HEK293 (cell line): ENCODE results near the gene MRPL55.

Experiments used
- CTCF ChIA-PET: fragments of 350-600 bp; formaldehyde crosslinking; extraction: SDS; loops from one replicate; lab custom pipeline; 2021; ENCODE audit warnings: antibody characterized with exemption; lab: Yijun Ruan, JAX
- POLR2A ChIA-PET: fragments of 300-600 bp; formaldehyde crosslinking; extraction: SDS; loops from one replicate; lab custom pipeline; 2020; ENCODE audit warnings: antibody characterized with exemption, inconsistent platforms; lab: Yijun Ruan, JAX
- H3K27ac ChIP-seq: fragments of 200-500 bp; sonication (Bioruptor generic); 2 replicates; pipeline ENCODE4 v1.5.1; 2014; ENCODE audit warnings: low read depth, low read length, control low read depth, inconsistent platforms; ENCODE audit errors: extremely low read depth
- H3K36me3 ChIP-seq, 2 experiments: fragments of 200-500 bp in 1 of 2; sonication (Bioruptor generic) in 1 of 2; 1 replicate in 1 of 2; 2 replicates in 1 of 2; pipeline ENCODE4 v1.5.1; 2014 to 2017; ENCODE audit warnings: inconsistent platforms in 2 of 2, low read length in 2 of 2; ENCODE audit not compliant: control insufficient read depth in 2 of 2, insufficient read depth in 1 of 2
- H3K4me1 ChIP-seq: fragments of 200-500 bp; sonication (Bioruptor generic); 2 replicates; pipeline ENCODE4 v1.5.1; 2014; ENCODE audit warnings: mild to moderate bottlenecking, low read length, inconsistent platforms; ENCODE audit not compliant: control insufficient read depth, insufficient read depth
- H3K4me3 ChIP-seq: 2 replicates; pipeline ENCODE4 v1.5.1; 2011; ENCODE audit warnings: low read depth, mild to moderate bottlenecking, control low read depth, low read length, moderate library complexity
- H3K9me3 ChIP-seq: fragments of 200-500 bp; sonication (Bioruptor generic); 2 replicates; pipeline ENCODE4 v1.5.1; 2014; ENCODE audit warnings: low read depth, low read length, inconsistent platforms; ENCODE audit not compliant: control insufficient read depth, insufficient read depth
- SCRT2 ChIP-seq: fragments of 450-650 bp; formaldehyde crosslinking; IDR thresholded peaks from 2 replicates; pipeline ENCODE4 v1.5.1; 2016; ENCODE audit warnings: missing biosample characterization, missing genetic modification characterization
- SP3 ChIP-seq: fragments of 450-650 bp; formaldehyde crosslinking; IDR thresholded peaks from 2 replicates; pipeline ENCODE4 v1.5.1; 2016; ENCODE audit warnings: missing biosample characterization, missing genetic modification characterization
- ZBTB17 ChIP-seq: fragments of 450-650 bp; formaldehyde crosslinking; IDR thresholded peaks from 2 replicates; pipeline ENCODE4 v1.5.1; 2016; ENCODE audit warnings: missing biosample characterization, missing genetic modification characterization
- ZFP3 ChIP-seq: fragments of 450-650 bp; formaldehyde crosslinking; IDR thresholded peaks from 2 replicates; pipeline ENCODE4 v1.5.1; 2016; ENCODE audit warnings: low read depth, missing biosample characterization, missing genetic modification characterization
- ZNF211 ChIP-seq: fragments of 450-650 bp; formaldehyde crosslinking; IDR thresholded peaks from 2 replicates; pipeline ENCODE4 v1.5.1; 2016; ENCODE audit warnings: low read depth, missing biosample characterization, missing genetic modification characterization
- ZNF423 ChIP-seq: fragments of 450-650 bp; formaldehyde crosslinking; IDR thresholded peaks from 2 replicates; pipeline ENCODE4 v1.5.1; 2016; ENCODE audit warnings: missing biosample characterization, missing genetic modification characterization
- ZNF501 ChIP-seq: fragments of 450-650 bp; formaldehyde crosslinking; IDR thresholded peaks from 2 replicates; pipeline ENCODE4 v1.5.1; 2016; ENCODE audit warnings: missing biosample characterization, missing genetic modification characterization
- ZNF585B ChIP-seq: fragments of 450-650 bp; formaldehyde crosslinking; IDR thresholded peaks from 2 replicates; pipeline ENCODE4 v1.5.1; 2016; ENCODE audit warnings: missing biosample characterization, missing genetic modification characterization
- ZNF596 ChIP-seq: fragments of 450-650 bp; IDR thresholded peaks from 2 replicates; pipeline ENCODE4 v1.5.0; 2018; ENCODE audit warnings: missing biosample characterization, mild to moderate bottlenecking, missing genetic modification characterization, moderate library complexity
- ZNF623 ChIP-seq: fragments of 450-650 bp; formaldehyde crosslinking; IDR thresholded peaks from 2 replicates; pipeline ENCODE4 v1.5.1; 2016; ENCODE audit warnings: missing biosample characterization, missing genetic modification characterization
- ZNF626 ChIP-seq: fragments of 450-650 bp; sonication (Bioruptor Pico); formaldehyde crosslinking; IDR thresholded peaks from 2 replicates; pipeline ENCODE4 v1.5.1; 2018; ENCODE audit warnings: missing biosample characterization, missing genetic modification characterization, inconsistent platforms
- ZNF654 ChIP-seq: fragments of 450-650 bp; formaldehyde crosslinking; IDR thresholded peaks from 2 replicates; pipeline ENCODE4 v1.5.1; 2016; ENCODE audit warnings: low read depth, missing biosample characterization, missing genetic modification characterization
- ZNF677 ChIP-seq: fragments of 450-650 bp; IDR thresholded peaks from 2 replicates; pipeline ENCODE4 v1.5.0; 2018; ENCODE audit warnings: missing biosample characterization, mild to moderate bottlenecking, missing genetic modification characterization, moderate library complexity
- ZNF76 ChIP-seq: fragments of 450-650 bp; formaldehyde crosslinking; IDR thresholded peaks from 2 replicates; pipeline ENCODE4; 2016; ENCODE audit warnings: low read depth, missing biosample characterization, missing genetic modification characterization, borderline replicate concordance
- ZNF776 ChIP-seq: fragments of 450-650 bp; formaldehyde crosslinking; IDR thresholded peaks from 2 replicates; pipeline ENCODE4 v1.5.0; 2017; ENCODE audit warnings: missing biosample characterization, missing genetic modification characterization, borderline replicate concordance
- TF ChIP-seq, protein P1 (sequence below): fragments of 450-650 bp; formaldehyde crosslinking; IDR thresholded peaks from 2 replicates; pipeline ENCODE4 v1.5.1; 2016; ENCODE audit warnings: missing biosample characterization, missing genetic modification characterization
- TF ChIP-seq, protein P2 (sequence below): fragments of 450-650 bp; formaldehyde crosslinking; conservative IDR thresholded peaks from 2 replicates; pipeline ENCODE4 v1.5.1; 2016; ENCODE audit warnings: low read depth, missing biosample characterization, missing genetic modification characterization
- TF ChIP-seq, protein P3 (sequence below): fragments of 450-650 bp; formaldehyde crosslinking; IDR thresholded peaks from 2 replicates; pipeline ENCODE4 v1.5.1; 2016; ENCODE audit warnings: missing biosample characterization, missing genetic modification characterization

Gene MRPL55

DNA sequence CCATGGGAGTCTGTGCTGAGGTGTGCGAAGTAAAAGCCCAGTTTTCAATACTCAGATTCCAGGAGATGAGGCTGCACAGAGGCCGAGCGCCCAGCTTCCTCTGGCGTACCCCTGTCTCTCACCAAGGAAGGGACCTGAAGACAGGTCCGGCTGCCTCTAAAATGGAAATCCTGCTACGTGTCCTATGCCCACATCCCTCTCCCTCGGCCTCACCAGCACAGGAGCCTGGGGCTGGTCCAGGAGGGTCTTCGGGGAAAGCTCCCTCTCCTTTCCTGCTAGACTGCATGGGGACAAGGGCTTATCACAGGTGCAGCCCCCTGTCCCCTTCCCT lies 392 bp downstream of the MRPL55 start:
- Histone ChIP-seq H3K36me3 (peaks cover 6 to 33% of the 10 kb centered on the region in 2 experiments), H3K4me1 (0 out of 2 replicates have a peak, but pooled peaks cover 3% of the 10 kb centered on the region), H3K9me3 (no peaks in the 10 kb centered on the region), H3K27ac (peak overlapping the region; percentile 53; the same call in 1 of the 2 replicates), H3K4me3 (peak overlapping the region; percentile 90)
- ChIA-PET CTCF (interaction anchor here (0.6 to 9.9 kb wide), 3 partner anchors 22 to 1340 kb away, joined by 3 to 57 read pairs (median 4); no protein-coding TSS in a partner anchor), POLR2A (interaction anchor here (1.6 to 1.9 kb wide), 2 partner anchors 26 to 32 kb away, joined by 5 to 8 read pairs; partner anchors contain the start of gene ARF1)
- TF ChIP-seq ZBTB17 (tag by site-specific recombination) (no peak), ZNF654 (tag by site-specific recombination) (no peak), ZNF211 (no peak), ZNF677 (tag by site-specific recombination) (0 out of 2 replicates have a peak, but pooled peaks have one; percentile 20), ZNF423 (tag by site-specific recombination) (0 out of 2 replicates have a peak, but pooled peaks have one; percentile 69), ZNF596 (0 out of 2 replicates have a peak, but pooled peaks have one; percentile 6)

DNA sequence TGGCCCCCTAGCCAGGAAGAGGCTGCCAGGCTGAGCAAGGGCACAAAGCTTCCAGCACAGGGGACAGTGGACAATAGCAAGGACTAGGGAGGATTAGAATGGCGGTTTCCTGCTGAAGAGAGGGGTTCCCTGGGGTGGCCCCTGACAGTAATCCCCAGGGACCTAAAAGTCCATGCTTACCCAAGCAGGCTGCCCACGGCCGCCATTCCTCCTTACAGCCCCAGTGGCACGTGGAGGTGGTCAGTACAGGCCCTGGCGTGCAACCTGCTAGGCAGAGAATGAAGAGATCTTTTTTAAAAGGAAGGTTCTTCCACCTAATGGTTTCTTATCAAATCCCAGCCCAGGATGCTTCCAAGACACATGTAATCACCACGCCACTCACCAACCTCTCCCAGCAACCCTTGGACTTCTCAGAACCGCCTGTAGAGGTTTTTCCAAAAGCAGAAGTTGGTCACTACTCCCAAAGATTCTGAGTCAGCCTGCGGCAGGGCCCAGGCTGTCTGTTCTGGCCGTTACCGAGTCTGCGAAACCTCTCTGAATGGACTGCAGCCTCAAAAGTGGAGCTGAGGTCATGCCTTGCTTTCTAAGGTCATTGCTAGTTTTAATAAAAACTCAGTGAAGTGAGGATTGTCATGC lies 926 bp downstream of the MRPL55 start:
- ChIA-PET CTCF (interaction anchor here (0.6 to 9.9 kb wide), 3 partner anchors 23 to 1340 kb away, joined by 3 to 57 read pairs (median 4); no protein-coding TSS in a partner anchor), POLR2A (interaction anchor here (1.6 to 1.9 kb wide), 2 partner anchors 26 to 33 kb away, joined by 5 to 8 read pairs; partner anchors contain the start of gene ARF1)
- Histone ChIP-seq H3K4me1 (0 out of 2 replicates have a peak, but pooled peaks cover 3% of the 10 kb centered on the region), H3K4me3 (peak overlapping the region; percentile 90), H3K9me3 (no peaks in the 10 kb centered on the region), H3K36me3 (peaks cover 6 to 33% of the 10 kb centered on the region in 2 experiments), H3K27ac (no peak overlapping the region)
- TF ChIP-seq ZNF501 (tag by site-specific recombination) (no peak), ZNF626 (no peak), ZNF776 (tag by site-specific recombination) (no peak), SCRT2 (tag by site-specific recombination) (no peak), ZNF76 (tag by site-specific recombination) (no peak), ZNF623 (no peak), ZNF585B (tag by site-specific recombination) (no peak), SP3 (no peak), ZFP3 (tag by site-specific recombination) (no peak)
- TF ChIP-seq, protein P1, sequence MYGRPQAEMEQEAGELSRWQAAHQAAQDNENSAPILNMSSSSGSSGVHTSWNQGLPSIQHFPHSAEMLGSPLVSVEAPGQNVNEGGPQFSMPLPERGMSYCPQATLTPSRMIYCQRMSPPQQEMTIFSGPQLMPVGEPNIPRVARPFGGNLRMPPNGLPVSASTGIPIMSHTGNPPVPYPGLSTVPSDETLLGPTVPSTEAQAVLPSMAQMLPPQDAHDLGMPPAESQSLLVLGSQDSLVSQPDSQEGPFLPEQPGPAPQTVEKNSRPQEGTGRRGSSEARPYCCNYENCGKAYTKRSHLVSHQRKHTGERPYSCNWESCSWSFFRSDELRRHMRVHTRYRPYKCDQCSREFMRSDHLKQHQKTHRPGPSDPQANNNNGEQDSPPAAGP (tag by site-specific recombination) = no peak
- TF ChIP-seq, protein P2, sequence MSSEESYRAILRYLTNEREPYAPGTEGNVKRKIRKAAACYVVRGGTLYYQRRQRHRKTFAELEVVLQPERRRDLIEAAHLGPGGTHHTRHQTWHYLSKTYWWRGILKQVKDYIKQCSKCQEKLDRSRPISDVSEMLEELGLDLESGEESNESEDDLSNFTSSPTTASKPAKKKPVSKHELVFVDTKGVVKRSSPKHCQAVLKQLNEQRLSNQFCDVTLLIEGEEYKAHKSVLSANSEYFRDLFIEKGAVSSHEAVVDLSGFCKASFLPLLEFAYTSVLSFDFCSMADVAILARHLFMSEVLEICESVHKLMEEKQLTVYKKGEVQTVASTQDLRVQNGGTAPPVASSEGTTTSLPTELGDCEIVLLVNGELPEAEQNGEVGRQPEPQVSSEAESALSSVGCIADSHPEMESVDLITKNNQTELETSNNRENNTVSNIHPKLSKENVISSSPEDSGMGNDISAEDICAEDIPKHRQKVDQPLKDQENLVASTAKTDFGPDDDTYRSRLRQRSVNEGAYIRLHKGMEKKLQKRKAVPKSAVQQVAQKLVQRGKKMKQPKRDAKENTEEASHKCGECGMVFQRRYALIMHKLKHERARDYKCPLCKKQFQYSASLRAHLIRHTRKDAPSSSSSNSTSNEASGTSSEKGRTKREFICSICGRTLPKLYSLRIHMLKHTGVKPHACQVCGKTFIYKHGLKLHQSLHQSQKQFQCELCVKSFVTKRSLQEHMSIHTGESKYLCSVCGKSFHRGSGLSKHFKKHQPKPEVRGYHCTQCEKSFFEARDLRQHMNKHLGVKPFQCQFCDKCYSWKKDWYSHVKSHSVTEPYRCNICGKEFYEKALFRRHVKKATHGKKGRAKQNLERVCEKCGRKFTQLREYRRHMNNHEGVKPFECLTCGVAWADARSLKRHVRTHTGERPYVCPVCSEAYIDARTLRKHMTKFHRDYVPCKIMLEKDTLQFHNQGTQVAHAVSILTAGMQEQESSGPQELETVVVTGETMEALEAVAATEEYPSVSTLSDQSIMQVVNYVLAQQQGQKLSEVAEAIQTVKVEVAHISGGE = no peak
- TF ChIP-seq, protein P3, sequence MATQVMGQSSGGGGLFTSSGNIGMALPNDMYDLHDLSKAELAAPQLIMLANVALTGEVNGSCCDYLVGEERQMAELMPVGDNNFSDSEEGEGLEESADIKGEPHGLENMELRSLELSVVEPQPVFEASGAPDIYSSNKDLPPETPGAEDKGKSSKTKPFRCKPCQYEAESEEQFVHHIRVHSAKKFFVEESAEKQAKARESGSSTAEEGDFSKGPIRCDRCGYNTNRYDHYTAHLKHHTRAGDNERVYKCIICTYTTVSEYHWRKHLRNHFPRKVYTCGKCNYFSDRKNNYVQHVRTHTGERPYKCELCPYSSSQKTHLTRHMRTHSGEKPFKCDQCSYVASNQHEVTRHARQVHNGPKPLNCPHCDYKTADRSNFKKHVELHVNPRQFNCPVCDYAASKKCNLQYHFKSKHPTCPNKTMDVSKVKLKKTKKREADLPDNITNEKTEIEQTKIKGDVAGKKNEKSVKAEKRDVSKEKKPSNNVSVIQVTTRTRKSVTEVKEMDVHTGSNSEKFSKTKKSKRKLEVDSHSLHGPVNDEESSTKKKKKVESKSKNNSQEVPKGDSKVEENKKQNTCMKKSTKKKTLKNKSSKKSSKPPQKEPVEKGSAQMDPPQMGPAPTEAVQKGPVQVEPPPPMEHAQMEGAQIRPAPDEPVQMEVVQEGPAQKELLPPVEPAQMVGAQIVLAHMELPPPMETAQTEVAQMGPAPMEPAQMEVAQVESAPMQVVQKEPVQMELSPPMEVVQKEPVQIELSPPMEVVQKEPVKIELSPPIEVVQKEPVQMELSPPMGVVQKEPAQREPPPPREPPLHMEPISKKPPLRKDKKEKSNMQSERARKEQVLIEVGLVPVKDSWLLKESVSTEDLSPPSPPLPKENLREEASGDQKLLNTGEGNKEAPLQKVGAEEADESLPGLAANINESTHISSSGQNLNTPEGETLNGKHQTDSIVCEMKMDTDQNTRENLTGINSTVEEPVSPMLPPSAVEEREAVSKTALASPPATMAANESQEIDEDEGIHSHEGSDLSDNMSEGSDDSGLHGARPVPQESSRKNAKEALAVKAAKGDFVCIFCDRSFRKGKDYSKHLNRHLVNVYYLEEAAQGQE (tag by site-specific recombination) = no peak
